Bladder microvascular endothelial cell (primary cell): ENCODE data around the gene KRTAP9-7. TPM values are rescaled to one million over a fixed set of nuclear protein-coding genes. Genes with fewer than 3 reads are reported as not detected.

Experiments
- total RNA-seq: library from RNA; depleted of rRNA; stranded (reverse); fragments of >200 nt; gene quantifications from 2 replicates; pipeline ENCODE4 v1.2.3, GENCODE V29; 2014

KRTAP9-7 gene, protein sequence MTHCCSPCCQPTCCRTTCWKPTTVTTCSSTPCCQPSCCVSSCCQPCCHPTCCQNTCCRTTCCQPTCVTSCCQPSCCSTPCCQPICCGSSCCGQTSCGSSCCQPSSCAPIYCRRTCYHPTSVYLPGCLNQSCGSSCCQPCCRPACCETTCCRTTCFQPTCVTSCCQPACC
- not detected in 2 replicates for total RNA-seq

DNA sequence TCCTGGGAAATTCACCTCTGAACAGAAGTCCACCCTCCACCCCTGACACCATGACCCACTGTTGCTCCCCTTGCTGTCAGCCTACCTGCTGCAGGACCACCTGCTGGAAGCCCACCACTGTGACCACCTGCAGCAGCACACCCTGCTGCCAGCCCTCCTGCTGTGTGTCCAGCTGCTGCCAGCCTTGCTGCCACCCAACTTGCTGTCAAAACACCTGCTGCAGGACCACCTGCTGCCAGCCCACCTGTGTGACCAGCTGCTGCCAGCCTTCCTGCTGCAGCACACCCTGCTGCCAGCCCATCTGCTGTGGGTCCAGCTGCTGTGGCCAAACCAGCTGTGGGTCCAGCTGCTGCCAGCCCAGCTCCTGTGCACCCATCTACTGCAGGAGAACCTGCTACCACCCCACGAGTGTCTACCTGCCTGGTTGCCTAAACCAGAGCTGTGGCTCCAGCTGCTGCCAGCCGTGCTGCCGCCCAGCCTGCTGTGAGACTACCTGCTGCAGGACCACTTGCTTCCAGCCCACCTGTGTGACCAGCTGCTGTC, at the start of gene KRTAP9-7:
Gene KRTAP9-7 (plus strand): TSS at position 51 of the 543 bp plus-strand sequence. CDS start 0 bp downstream, at position 51.

DNA sequence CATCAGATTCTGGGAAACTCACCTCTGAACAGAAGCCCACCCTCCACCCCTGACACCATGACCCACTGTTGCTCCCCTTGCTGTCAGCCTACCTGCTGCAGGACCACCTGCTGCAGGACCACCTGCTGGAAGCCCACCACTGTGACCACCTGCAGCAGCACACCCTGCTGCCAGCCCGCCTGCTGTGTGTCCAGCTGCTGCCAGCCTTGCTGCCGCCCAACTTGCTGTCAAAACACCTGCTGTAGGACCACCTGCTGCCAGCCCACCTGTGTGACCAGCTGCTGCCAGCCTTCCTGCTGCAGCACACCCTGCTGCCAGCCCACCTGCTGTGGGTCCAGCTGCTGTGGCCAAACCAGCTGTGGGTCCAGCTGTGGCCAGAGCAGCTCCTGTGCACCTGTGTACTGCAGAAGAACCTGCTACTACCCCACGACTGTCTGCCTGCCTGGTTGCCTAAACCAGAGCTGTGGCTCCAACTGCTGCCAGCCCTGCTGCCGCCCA, 48.9 kb upstream of the KRTAP9-7 start, which contains the start of gene KRTAP9-2:
Gene KRTAP9-2 (plus strand): TSS at position 51 of the 498 bp plus-strand sequence. CDS start 7 bp downstream, at position 58.

DNA sequence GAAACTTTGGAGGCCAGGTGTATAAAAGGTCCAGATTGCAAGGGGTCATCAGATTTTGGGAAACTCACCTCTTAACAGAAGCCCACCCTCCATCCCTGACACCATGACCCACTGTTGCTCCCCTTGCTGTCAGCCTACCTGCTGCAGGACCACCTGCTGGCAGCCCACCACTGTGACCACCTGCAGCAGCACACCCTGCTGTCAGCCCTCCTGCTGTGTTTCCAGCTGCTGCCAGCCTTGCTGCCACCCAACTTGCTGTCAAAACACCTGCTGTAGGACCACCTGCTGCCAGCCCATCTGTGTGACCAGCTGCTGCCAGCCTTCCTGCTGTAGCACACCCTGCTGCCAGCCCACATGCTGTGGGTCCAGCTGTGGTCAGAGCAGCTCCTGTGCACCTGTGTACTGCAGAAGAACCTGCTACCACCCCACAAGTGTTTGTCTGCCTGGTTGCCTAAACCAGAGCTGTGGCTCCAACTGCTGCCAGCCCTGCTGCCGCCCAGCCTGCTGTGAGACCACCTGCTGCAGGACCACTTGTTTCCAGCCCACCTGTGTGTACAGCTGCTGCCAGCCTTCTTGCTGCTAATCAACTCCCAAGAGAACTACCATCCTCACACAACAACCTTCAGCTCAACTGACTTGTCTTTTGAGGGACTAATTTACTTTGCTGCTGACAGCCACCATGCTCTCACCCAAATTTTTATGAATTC, 42.9 kb upstream of the KRTAP9-7 start, which contains the start of gene KRTAP9-3:
Gene KRTAP9-3 (plus strand): TSS at position 51 of the 707 bp plus-strand sequence. CDS start 53 bp downstream, at position 104.

DNA sequence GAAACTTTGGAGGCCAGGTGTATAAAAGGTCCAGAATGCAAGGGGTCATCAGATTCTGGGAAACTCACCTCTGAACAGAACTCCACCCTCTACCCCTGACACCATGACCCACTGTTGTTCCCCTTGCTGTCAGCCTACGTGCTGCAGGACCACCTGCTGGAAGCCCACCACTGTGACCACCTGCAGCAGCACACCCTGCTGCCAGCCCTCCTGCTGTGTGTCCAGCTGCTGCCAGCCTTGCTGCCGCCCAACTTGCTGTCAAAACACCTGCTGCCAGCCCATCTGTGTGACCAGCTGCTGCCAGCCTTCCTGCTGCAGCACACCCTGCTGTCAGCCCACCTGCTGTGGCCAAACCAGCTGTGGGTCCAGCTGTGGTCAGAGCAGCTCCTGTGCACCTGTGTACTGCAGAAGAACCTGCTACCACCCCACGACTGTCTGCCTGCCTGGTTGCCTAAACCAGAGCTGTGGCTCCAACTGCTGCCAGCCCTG, 37.5 kb upstream of the KRTAP9-7 start, which contains the start of gene KRTAP9-8:
Gene KRTAP9-8 (plus strand): TSS at position 51 of the 489 bp plus-strand sequence. CDS start 53 bp downstream, at position 104.

DNA sequence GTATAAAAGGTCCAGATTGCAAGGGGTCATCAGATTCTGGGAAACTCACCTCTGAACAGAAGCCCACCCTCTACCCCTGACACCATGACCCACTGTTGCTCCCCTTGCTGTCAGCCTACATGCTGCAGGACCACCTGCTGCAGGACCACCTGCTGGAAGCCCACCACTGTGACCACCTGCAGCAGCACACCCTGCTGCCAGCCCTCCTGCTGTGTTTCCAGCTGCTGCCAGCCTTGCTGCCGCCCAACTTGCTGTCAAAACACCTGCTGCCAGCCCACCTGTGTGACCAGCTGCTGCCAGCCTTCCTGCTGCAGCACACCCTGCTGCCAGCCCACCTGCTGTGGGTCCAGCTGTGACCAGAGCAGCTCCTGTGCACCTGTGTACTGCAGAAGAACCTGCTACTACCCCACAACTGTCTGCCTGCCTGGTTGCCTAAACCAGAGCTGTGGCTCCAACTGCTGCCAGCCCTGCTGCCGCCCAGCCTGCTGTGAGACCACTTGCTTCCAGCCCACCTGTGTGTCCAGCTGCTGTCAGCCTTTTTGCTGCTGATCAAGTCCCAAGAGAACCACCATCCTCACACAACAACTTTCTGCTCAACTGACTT, 25.8 kb upstream of the KRTAP9-7 start, which contains the start of gene KRTAP9-4:
Gene KRTAP9-4 (plus strand): TSS at position 51 of the 604 bp plus-strand sequence. CDS start 34 bp downstream, at position 85.

DNA sequence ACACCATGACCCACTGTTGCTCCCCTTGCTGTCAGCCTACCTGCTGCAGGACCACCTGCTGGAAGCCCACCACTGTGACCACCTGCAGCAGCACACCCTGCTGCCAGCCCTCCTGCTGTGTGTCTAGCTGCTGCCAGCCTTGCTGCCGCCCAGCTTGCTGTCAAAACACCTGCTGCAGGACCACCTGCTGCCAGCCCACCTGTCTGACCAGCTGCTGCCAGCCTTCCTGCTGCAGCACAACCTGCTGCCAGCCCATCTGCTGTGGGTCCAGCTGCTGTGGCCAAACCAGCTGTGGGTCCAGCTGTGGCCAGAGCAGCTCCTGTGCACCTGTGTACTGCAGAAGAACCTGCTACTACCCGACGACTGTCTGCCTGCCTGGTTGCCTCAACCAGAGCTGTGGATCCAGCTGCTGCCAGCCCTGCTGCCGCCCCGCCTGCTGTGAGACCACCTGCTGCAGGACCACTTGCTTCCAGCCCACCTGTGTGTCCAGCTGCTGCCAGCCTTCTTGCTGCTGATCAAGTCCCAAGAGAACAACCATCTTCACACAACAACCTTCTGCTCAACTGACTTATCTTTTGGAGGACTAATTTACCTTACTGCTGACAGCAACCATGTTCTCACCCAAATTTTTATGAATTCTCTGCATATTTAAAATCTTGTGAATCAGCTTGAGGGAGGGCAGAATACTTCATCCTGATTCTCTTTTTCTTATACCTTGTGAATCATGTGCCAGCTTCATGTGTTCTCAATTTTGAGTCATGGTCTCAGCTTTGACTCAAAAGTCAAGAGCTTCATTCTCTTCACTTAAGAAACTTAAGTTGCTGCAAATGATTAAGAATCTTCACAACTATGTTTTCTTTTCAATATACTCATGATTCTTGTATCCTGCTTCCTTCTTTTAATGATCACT, 19.9 kb upstream of the KRTAP9-7 start, which contains the start of gene KRTAP9-9:
Gene KRTAP9-9 (plus strand): TSS at position 4 of the 910 bp plus-strand sequence.

DNA sequence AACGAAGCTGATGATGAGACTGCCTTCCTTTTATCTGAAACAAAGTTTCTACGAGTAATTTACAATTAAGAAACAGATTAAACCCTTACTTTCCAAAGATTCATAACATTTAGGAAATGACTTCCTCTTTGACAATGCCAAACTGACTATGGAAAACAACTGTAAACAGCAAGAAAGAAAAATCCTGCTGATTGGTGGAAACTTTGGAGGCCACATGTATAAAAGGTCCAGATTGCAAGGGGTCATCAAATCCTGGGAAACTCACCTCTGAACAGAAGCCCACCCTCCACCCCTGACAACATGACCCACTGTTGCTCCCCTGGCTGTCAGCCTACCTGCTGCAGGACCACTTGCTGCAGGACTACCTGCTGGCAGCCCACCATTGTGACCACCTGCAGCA, 10.4 kb upstream of the KRTAP9-7 start, which contains the start of gene KRTAP9-6:
Gene KRTAP9-6 (plus strand): TSS at position 301 of the 400 bp plus-strand sequence. CDS start 0 bp downstream, at position 301.

DNA sequence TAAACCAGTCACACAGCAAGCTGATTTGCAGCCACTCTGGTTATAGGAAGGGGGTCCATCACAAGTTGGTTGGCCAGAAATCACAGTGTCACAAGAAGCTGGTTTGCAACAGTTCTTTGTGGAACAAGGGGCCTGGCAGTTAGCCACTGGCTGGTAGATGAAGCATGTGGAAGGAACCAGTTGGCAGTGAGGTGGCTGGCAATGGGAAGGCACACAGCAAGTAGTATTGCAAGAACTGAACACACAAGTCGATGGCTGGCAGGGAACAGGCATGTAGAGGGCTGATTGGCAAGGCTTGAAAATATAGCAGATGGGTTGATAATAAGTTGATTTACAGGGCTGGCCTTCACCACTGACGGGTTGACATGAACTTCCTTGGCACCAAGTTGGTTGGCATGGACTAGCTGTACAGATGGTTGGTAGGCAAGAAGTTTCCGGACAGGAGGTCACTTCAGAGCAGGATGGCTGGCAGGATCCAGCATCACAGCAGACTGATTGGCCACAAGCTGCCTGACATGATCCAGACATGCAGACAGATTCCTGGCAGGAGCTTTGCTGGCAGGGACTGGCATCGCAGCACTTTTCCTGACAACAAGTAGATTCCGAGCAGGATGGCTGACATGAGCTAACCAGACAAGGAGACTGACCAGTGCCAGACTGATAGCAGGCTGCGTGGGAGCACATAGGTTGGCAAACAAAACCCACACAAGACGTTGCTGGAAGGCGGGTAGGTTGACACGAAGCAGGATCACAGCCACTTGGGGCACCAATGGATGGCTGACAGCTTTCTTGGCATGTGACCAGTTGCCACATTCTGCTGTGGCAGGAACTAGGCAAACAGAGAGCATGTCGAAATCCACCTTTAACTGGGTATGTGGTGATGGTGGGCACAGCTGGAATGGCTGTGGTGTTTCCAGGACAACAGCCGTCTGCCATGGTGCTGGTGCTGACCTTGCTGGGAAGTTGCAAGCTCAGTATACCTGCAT, 26.7 kb downstream of the KRTAP9-7 start, which contains the start of gene KRTAP29-1:
Gene KRTAP29-1 (minus strand): TSS at position 936 of the 986 bp plus-strand sequence. CDS start 0 bp downstream, at position 936.

DNA sequence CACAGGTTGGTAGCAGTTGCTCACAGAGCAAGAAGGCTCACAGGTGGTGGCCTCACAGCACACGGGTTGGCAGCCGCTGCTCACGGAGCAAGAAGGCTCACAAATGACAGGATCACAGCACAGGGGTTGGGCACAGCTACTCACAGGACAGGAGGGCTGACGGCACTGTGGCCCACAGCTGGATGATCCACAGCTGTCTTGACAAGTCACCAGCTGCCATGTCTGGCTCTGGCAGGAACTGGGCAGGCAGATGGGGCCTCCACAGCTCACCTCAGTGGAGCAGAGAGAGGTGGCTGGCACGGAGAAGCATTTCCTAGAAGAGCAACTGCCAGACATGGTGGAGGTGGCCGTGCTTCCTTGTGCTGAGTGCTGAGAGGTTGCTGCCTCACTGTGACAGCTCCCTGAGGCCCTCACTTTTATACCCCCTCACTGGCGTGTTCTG, 33.4 kb downstream of the KRTAP9-7 start, which contains the start of gene KRTAP16-1:
Gene KRTAP16-1 (minus strand): TSS at position 392 of the 442 bp plus-strand sequence. CDS start 56 bp downstream, at position 336.

DNA sequence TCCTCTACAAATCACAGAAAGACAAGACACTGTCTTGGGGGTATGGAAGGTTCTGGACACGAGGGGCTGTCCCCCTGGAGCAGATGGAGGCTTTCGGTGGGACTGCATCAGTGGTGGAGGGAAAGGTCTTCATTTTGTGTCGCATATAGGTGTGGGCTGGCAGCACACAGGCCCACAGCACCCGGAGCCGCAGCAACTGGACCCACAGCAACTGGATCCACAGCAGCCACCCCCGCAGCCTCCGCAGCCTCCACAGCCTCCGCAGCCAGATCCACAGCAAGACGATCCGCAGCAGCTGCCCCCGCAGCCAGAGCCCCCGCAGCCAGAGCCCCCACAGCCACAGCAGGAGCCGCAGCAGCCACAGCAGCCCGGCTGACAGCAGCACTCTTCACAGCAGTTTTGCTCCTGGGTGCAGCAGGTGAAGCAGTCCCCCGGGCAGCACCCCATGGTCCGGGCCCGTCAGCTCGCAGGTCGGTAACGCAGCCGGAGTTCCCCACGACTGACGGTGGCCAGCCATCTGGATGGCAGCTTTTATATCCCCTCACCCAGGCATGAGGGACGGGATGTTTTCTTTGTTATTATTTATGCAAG, 39.8 kb downstream of the KRTAP9-7 start, which contains the start of gene KRTAP17-1:
Gene KRTAP17-1 (minus strand): TSS at position 507 of the 591 bp plus-strand sequence. CDS start 60 bp downstream, at position 447.

Other genes starting within 250 kb of the KRTAP9-7 start
- gene KRTAP1-5, start 248.5 kb upstream of the KRTAP9-7 start, total RNA-seq: not detected in 2 replicates
- not detected in 2 replicates for gene KRTAP1-4, start 245.5 kb upstream of the KRTAP9-7 start, total RNA-seq
- not detected in 2 replicates for gene KRTAP1-3, start 240.8 kb upstream of the KRTAP9-7 start, total RNA-seq
- gene KRTAP1-1, start 234.2 kb upstream of the KRTAP9-7 start, total RNA-seq: not detected in 2 replicates
- gene KRTAP2-1, start 228.4 kb upstream of the KRTAP9-7 start, total RNA-seq: not detected in 2 replicates
- gene KRTAP2-2, start 220.5 kb upstream of the KRTAP9-7 start, total RNA-seq: not detected in 2 replicates
- not detected in 2 replicates for gene KRTAP2-3, start 215.6 kb upstream of the KRTAP9-7 start, total RNA-seq
- not detected in 2 replicates for gene KRTAP2-4, start 209.8 kb upstream of the KRTAP9-7 start, total RNA-seq
- gene KRTAP4-7, start 191.5 kb upstream of the KRTAP9-7 start, total RNA-seq: not detected in 2 replicates
- gene KRTAP4-8, start 177.6 kb upstream of the KRTAP9-7 start, total RNA-seq: not detected in 2 replicates
- not detected in 2 replicates for gene KRTAP4-16, start 173.5 kb upstream of the KRTAP9-7 start, total RNA-seq
- not detected in 2 replicates for gene KRTAP4-9, start 170.3 kb upstream of the KRTAP9-7 start, total RNA-seq
- not detected in 2 replicates for gene KRTAP4-11, start 157.3 kb upstream of the KRTAP9-7 start, total RNA-seq
- gene KRTAP4-12, start 151.5 kb upstream of the KRTAP9-7 start, total RNA-seq: not detected in 2 replicates
- not detected in 2 replicates for gene KRTAP4-6, start 135.2 kb upstream of the KRTAP9-7 start, total RNA-seq
- gene KRTAP4-5, start 125.9 kb upstream of the KRTAP9-7 start, total RNA-seq: not detected in 2 replicates
- gene KRTAP4-4, start 115.0 kb upstream of the KRTAP9-7 start, total RNA-seq: not detected in 2 replicates
- gene KRTAP4-3, start 107.5 kb upstream of the KRTAP9-7 start, total RNA-seq: not detected in 2 replicates
- not detected in 2 replicates for gene KRTAP4-2, start 97.5 kb upstream of the KRTAP9-7 start, total RNA-seq
- gene KRTAP4-1, start 90.8 kb upstream of the KRTAP9-7 start, total RNA-seq: not detected in 2 replicates
- not detected in 2 replicates for gene KRTAP9-1, start 85.8 kb upstream of the KRTAP9-7 start, total RNA-seq
- gene KRTAP9-2, start 49.0 kb upstream of the KRTAP9-7 start, total RNA-seq: not detected in 2 replicates
- gene KRTAP9-3, start 43.2 kb upstream of the KRTAP9-7 start, total RNA-seq: not detected in 2 replicates
- not detected in 2 replicates for gene KRTAP9-8, start 37.7 kb upstream of the KRTAP9-7 start, total RNA-seq
- not detected in 2 replicates for gene KRTAP9-4, start 26.0 kb upstream of the KRTAP9-7 start, total RNA-seq
- gene KRTAP9-9, start 20.3 kb upstream of the KRTAP9-7 start, total RNA-seq: not detected in 2 replicates
- not detected in 2 replicates for gene KRTAP9-6, start 10.3 kb upstream of the KRTAP9-7 start, total RNA-seq
- gene KRTAP29-1, start 27.2 kb downstream of the KRTAP9-7 start, total RNA-seq: not detected in 2 replicates
- not detected in 2 replicates for gene KRTAP16-1, start 33.6 kb downstream of the KRTAP9-7 start, total RNA-seq
- not detected in 2 replicates for gene KRTAP17-1, start 40.0 kb downstream of the KRTAP9-7 start, total RNA-seq
- gene KRT33A, start 75.1 kb downstream of the KRTAP9-7 start, total RNA-seq: not detected in 2 replicates
- not detected in 2 replicates for gene KRT33B, start 94.1 kb downstream of the KRTAP9-7 start, total RNA-seq
- 0.44 and 0.49 TPM in 2 replicates for gene KRT34, start 106.6 kb downstream of the KRTAP9-7 start, total RNA-seq
- not detected in 2 replicates for gene KRT31, start 121.9 kb downstream of the KRTAP9-7 start, total RNA-seq
- not detected in 2 replicates for gene KRT37, start 148.9 kb downstream of the KRTAP9-7 start, total RNA-seq
- gene KRT38, start 165.3 kb downstream of the KRTAP9-7 start, total RNA-seq: not detected in 2 replicates
- gene KRT32, start 191.7 kb downstream of the KRTAP9-7 start, total RNA-seq: not detected in 2 replicates
- not detected in 2 replicates for gene KRT35, start 205.5 kb downstream of the KRTAP9-7 start, total RNA-seq
- gene KRT36, start 214.2 kb downstream of the KRTAP9-7 start, total RNA-seq: 0.06 and 0.16 TPM in 2 replicates
- not detected in 2 replicates for gene KRT13, start 229.9 kb downstream of the KRTAP9-7 start, total RNA-seq
- gene KRT15, start 243.2 kb downstream of the KRTAP9-7 start, total RNA-seq: 0.16 and 0.57 TPM in 2 replicates